H1 (cell line): Measurements from ENCODE around the gene TSPEAR. TPM values are rescaled to one million over a fixed set of nuclear protein-coding genes. Genes with fewer than 3 reads are reported as not detected.

Experiments used
- CTCF ChIA-PET: fragments of 300-600 bp; sonication (Branson Sonifier 250); formaldehyde crosslinking; loops from one replicate; lab custom pipeline; 2021; ENCODE audit not compliant: partially characterized antibody; lab: Charles Lee
- POLR2A ChIA-PET: fragments of 300-600 bp; sonication (Branson Sonifier 250); formaldehyde crosslinking; loops from one replicate; lab custom pipeline; 2021; ENCODE audit warnings: inconsistent platforms; ENCODE audit not compliant: partially characterized antibody; lab: Charles Lee
- DNase-seq, 2 experiments: peaks; one replicate each; pipeline versions ENCODE4 v3.0.0 to v3.0.0-alpha.2; 2010 to 2022; ENCODE audit warnings: low spot score in 2 of 2, low read depth in 1 of 2, mixed read lengths in 1 of 2
- FAIRE-seq: peaks from 2 replicates; lab custom pipeline; 2011; peaks lifted over from hg19 to GRCh38; lab: Jason Lieb, UNC
- H2AFZ ChIP-seq: 2 replicates; pipeline ENCODE4 v1.8.1; 2012; ENCODE audit warnings: low read length, inconsistent platforms
- H2AK5ac ChIP-seq: 2 replicates; pipeline ENCODE4 v1.6.1; 2013; ENCODE audit warnings: low read depth, low read length
- H2BK120ac ChIP-seq: replicated peaks from 2 replicates; pipeline ENCODE3; 2013; ENCODE audit warnings: low read depth, low read length, inconsistent platforms
- H2BK12ac ChIP-seq: 2 replicates; pipeline ENCODE4 v1.6.1; 2013; ENCODE audit warnings: low read depth, low read length
- H2BK15ac ChIP-seq: 2 replicates; pipeline ENCODE4 v1.6.1; 2013; ENCODE audit warnings: low read length
- H2BK20ac ChIP-seq: 2 replicates; pipeline ENCODE4 v1.6.1; 2013; ENCODE audit warnings: low read length
- H2BK5ac ChIP-seq: 2 replicates; pipeline ENCODE4 v1.6.1; 2013; ENCODE audit warnings: low read depth, low read length
- H3K14ac ChIP-seq: 2 replicates; pipeline ENCODE4 v1.6.1; 2013; ENCODE audit warnings: inconsistent platforms; ENCODE audit not compliant: insufficient read length
- H3K18ac ChIP-seq: 2 replicates; pipeline ENCODE4 v1.6.1; 2013; ENCODE audit warnings: low read length; ENCODE audit errors: extremely low read depth
- H3K23ac ChIP-seq: 2 replicates; pipeline ENCODE4 v1.6.1; 2013; ENCODE audit warnings: inconsistent platforms; ENCODE audit not compliant: insufficient read length
- H3K23me2 ChIP-seq: 2 replicates; pipeline ENCODE4 v1.6.1; 2013; ENCODE audit warnings: low read depth, low read length
- H3K27ac ChIP-seq: 2 replicates; pipeline ENCODE4 v1.6.1; 2011; ENCODE audit warnings: low read depth, low read length, inconsistent platforms
- H3K27me3 ChIP-seq, 4 experiments: replicated peaks in 1 of 4; 1 replicate in 1 of 4; 2 replicates in 3 of 4; pipeline versions ENCODE4 v1.6.1 to v1.8.1; 2011 to 2013; ENCODE audit warnings: low read length in 3 of 4, mild to moderate bottlenecking in 3 of 4, inconsistent platforms in 2 of 4, mixed read lengths in 2 of 4, moderate library complexity in 1 of 4; ENCODE audit not compliant: control insufficient read depth in 3 of 4, insufficient read depth in 3 of 4; ENCODE audit errors: extremely low read depth in 1 of 4
- H3K36me3 ChIP-seq, 4 experiments: 2 replicates each; pipeline versions ENCODE4 v1.6.1 to v1.8.1; 2011 to 2013; ENCODE audit warnings: mild to moderate bottlenecking in 4 of 4, low read length in 3 of 4, moderate library complexity in 2 of 4, control low read depth in 1 of 4, inconsistent platforms in 1 of 4; ENCODE audit not compliant: insufficient read depth in 4 of 4, control insufficient read depth in 2 of 4
- H3K4ac ChIP-seq: replicated peaks from 2 replicates; pipeline ENCODE3; 2013; ENCODE audit warnings: low read length, low read depth, mixed read lengths, inconsistent platforms; ENCODE audit not compliant: insufficient read length
- H3K4me1 ChIP-seq, 4 experiments: replicated peaks in 1 of 4; 1 replicate in 1 of 4; 2 replicates in 3 of 4; pipeline versions ENCODE4 v1.6.1 to v1.8.1; 2011 to 2013; ENCODE audit warnings: low read length in 3 of 4, inconsistent platforms in 2 of 4, mixed read lengths in 1 of 4; ENCODE audit not compliant: insufficient read depth in 4 of 4, control insufficient read depth in 3 of 4
- H3K4me2 ChIP-seq, 2 experiments: 2 replicates each; pipeline versions ENCODE4 v1.6.1 to v1.8.1; 2011 to 2013; ENCODE audit warnings: low read depth in 2 of 2, low read length in 2 of 2, control low read depth in 1 of 2, inconsistent platforms in 1 of 2, mild to moderate bottlenecking in 1 of 2; ENCODE audit not compliant: insufficient read depth in 1 of 2
- H3K4me3 ChIP-seq, 4 experiments: fragments of 200-600, 300-600 bp in 1 of 4; sonication (generic), shearing (Covaris generic), sonication (Bioruptor Twin) in 1 of 4; 2 replicates each; pipeline versions ENCODE4 v1.5.1 to v1.8.1; 2011 to 2016; ENCODE audit warnings: low read length in 4 of 4, low read depth in 3 of 4, control low read depth in 2 of 4, inconsistent platforms in 2 of 4, mild to moderate bottlenecking in 2 of 4, mixed read lengths in 1 of 4, moderate library complexity in 1 of 4; ENCODE audit not compliant: insufficient read depth in 2 of 4; ENCODE audit errors: extremely low read depth in 1 of 4
- H3K56ac ChIP-seq: replicated peaks from 2 replicates; pipeline ENCODE3; 2013; ENCODE audit warnings: low read depth, mild to moderate bottlenecking, mixed read lengths, low read length, inconsistent platforms; ENCODE audit not compliant: insufficient read length
- H3K79me1 ChIP-seq: 2 replicates; pipeline ENCODE4 v1.6.1; 2013; ENCODE audit warnings: low read depth, low read length, control low read depth
- H3K79me2 ChIP-seq, 2 experiments: 2 replicates each; pipeline versions ENCODE4 v1.6.1 to v1.8.1; 2012 to 2013; ENCODE audit warnings: low read length in 2 of 2, mild to moderate bottlenecking in 2 of 2, inconsistent platforms in 1 of 2; ENCODE audit not compliant: insufficient read depth in 2 of 2, control insufficient read depth in 1 of 2
- H3K9ac ChIP-seq, 4 experiments: replicated peaks in 1 of 4; 1 replicate in 1 of 4; 2 replicates in 3 of 4; pipeline versions ENCODE4 v1.6.1 to v1.8.1; 2011 to 2013; ENCODE audit warnings: low read depth in 3 of 4, low read length in 3 of 4, control low read depth in 2 of 4, mild to moderate bottlenecking in 2 of 4, moderate library complexity in 2 of 4, inconsistent platforms in 1 of 4; ENCODE audit errors: extremely low read depth in 1 of 4
- H3K9me3 ChIP-seq, 2 experiments: 2 replicates each; pipeline versions ENCODE4 v1.6.1 to v1.8.1; 2012 to 2013; ENCODE audit warnings: mild to moderate bottlenecking in 2 of 2, moderate library complexity in 2 of 2, control low read depth in 1 of 2, inconsistent platforms in 1 of 2, low read depth in 1 of 2, low read length in 1 of 2, mixed read lengths in 1 of 2; ENCODE audit not compliant: insufficient read depth in 2 of 2
- H4K20me1 ChIP-seq, 2 experiments: replicated peaks in 1 of 2; 2 replicates each; pipeline versions ENCODE3 to v1.8.1; 2011 to 2013; ENCODE audit warnings: inconsistent platforms in 2 of 2, low read length in 2 of 2, mild to moderate bottlenecking in 1 of 2; ENCODE audit not compliant: insufficient read depth in 2 of 2, control insufficient read depth in 1 of 2
- H4K5ac ChIP-seq: 2 replicates; pipeline ENCODE4 v1.6.1; 2013; ENCODE audit warnings: low read length, low read depth, mixed read lengths, inconsistent platforms; ENCODE audit not compliant: insufficient read length
- H4K8ac ChIP-seq: 2 replicates; pipeline ENCODE4 v1.8.0; 2013; ENCODE audit warnings: mild to moderate bottlenecking, moderate library complexity, low read length, inconsistent platforms; ENCODE audit not compliant: insufficient read depth; ENCODE audit errors: extremely low read depth
- H4K91ac ChIP-seq: replicated peaks from 2 replicates; pipeline ENCODE3; 2013; ENCODE audit warnings: low read length, mixed read lengths, inconsistent platforms; ENCODE audit not compliant: insufficient read length
- CBX5 ChIP-seq: fragments of 300-800, 300-1000 bp; sonication (generic); IDR thresholded peaks from 2 replicates; pipeline ENCODE4 v1.7.1; 2016; ENCODE audit warnings: antibody characterized with exemption, low read length, low read depth
- EGR1 ChIP-seq: IDR thresholded peaks from 2 replicates; pipeline ENCODE4 v1.6.1; 2011; ENCODE audit warnings: low read depth, low read length, borderline replicate concordance
- WGBS, 2 experiments: shearing (Covaris generic) in 1 of 2; methylation state at CpG; one replicate each; pipeline versions ENCODE4 v1.1.6 to v1.1.7; 2013 to 2015; ENCODE audit warnings: low lambda C conversion rate in 2 of 2, mixed read lengths in 2 of 2, inconsistent platforms in 1 of 2, low coverage in 1 of 2, missing lambda C conversion rate in 1 of 2; ENCODE audit not compliant: insufficient replicate concordance in 2 of 2, insufficient coverage in 1 of 2, insufficient read length in 1 of 2; ENCODE audit errors: extremely low coverage in 1 of 2, missing lambda C conversion rate in 1 of 2; 5-methylcytosine and 5-hydroxymethylcytosine counted together
- polyA plus RNA-seq, 7 experiments: library from polyadenylated mRNA; depleted of rRNA in 3 of 7; stranded (reverse) in 5 of 7; unstranded in 2 of 7; fragments of >200 nt in 5 of 7; fragments of 200-250 nt in 2 of 7; gene quantifications; 1 replicate in 5 of 7; 2 replicates in 1 of 7; 4 replicates in 1 of 7; pipeline versions ENCODE4 v1.2.1 to v1.2.3, GENCODE V29; 2011 to 2013; ENCODE audit warnings: missing spikeins in 2 of 7, mixed read lengths in 2 of 7
- total RNA-seq: library from RNA; stranded (reverse); fragmentation: NEBNext Ultra II Directional; extraction: Animal tissue kit (Norgen Biotek cat#: 25700); gene quantifications from 2 replicates; pipeline ENCODE4 v1.2.1, GENCODE V29; 2021

Gene TSPEAR
- total and polyA plus RNA-seq, 2 of the 8 experiments (the other 6 are each of a cell fraction or from before 2014, with no cell fraction given) = 0.58 to 0.89 TPM

DNA sequence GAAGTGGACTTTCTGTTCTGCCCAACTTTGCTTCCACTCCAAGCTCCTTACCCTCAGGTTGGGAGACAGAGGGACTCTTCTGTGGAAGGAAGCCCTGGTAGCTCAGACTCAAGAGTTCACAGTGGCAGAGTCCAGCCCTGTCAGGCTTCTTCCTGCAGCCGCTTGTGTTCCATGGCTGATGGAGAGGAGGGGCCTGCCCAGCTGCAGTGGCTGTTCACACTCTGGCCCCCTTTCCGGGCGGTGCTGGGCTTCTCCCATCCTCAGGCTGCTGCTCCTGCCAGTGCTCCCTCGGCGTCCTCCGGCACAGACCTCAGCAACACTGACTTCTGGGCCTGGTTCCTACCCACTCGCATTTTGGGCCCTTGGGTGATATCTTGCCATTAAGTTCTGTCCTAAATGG lies 175.4 kb downstream of the TSPEAR start:
- H4K20me1 ChIP-seq = no peaks in the 10 kb centered on the region
- no peak overlapping the region for H3K18ac ChIP-seq
- H3K36me3 ChIP-seq = no peaks in the 10 kb centered on the region
- H3K4me3 ChIP-seq = no peak overlapping the region
- H3K27ac ChIP-seq = no peak overlapping the region
- no peak overlapping the region for H3K56ac ChIP-seq
- ChIA-PET POLR2A (interaction anchor here (0.9 kb wide), 1 partner anchor 147 kb away, joined by 3 read pairs; no protein-coding TSS in a partner anchor), CTCF (interaction anchor here (0.6 to 1.2 kb wide), 6 partner anchors 13 to 390 kb away, joined by 3 to 4 read pairs (median 3); no protein-coding TSS in a partner anchor)
- no peak overlapping the region for H3K4me2 ChIP-seq
- H2BK120ac ChIP-seq = no peak overlapping the region
- H3K23me2 ChIP-seq = no peaks in the 10 kb centered on the region
- H2BK20ac ChIP-seq = no peak overlapping the region
- no peak overlapping the region for H3K9ac ChIP-seq
- no peak overlapping the region for H2BK5ac ChIP-seq
- H3K14ac ChIP-seq = no peak overlapping the region
- H3K23ac ChIP-seq = no peak overlapping the region
- no peak overlapping the region for H4K5ac ChIP-seq
- H3K79me2 ChIP-seq = no peaks in the 10 kb centered on the region
- H3K9me3 ChIP-seq = no peaks in the 10 kb centered on the region
- no peak overlapping the region for H4K8ac ChIP-seq
- no peak overlapping the region for H2AFZ ChIP-seq
- H4K91ac ChIP-seq = no peak overlapping the region
- no peak overlapping the region for H2BK15ac ChIP-seq
- no peaks in the 10 kb centered on the region for H3K79me1 ChIP-seq
- FAIRE-seq (no peak), DNase-seq (peak in 1 of 2 experiments; percentile 45)
- H2AK5ac ChIP-seq = no peak overlapping the region
- 81% methylated on average over 7 of the region's 7 CpGs; no CpG with 5 or more reads in 1 of the 2 experiments for WGBS, 2 experiments
- no peaks in the 10 kb centered on the region for H3K27me3 ChIP-seq
- H3K4ac ChIP-seq = no peak overlapping the region
- H3K4me1 ChIP-seq = peaks cover 0 to 6% (median 0%) of the 10 kb centered on the region in 4 experiments; a peak in 1 of 7 replicates
- H2BK12ac ChIP-seq = no peak overlapping the region
- TF ChIP-seq EGR1 = no peak
- no peak for TF ChIP-seq CBX5
